HEK293 (cell line): ENCODE results near the gene NECTIN4.

Experiments
- CTCF ChIA-PET: fragments of 350-600 bp; formaldehyde crosslinking; extraction: SDS; loops from one replicate; lab custom pipeline; 2021; ENCODE audit warnings: antibody characterized with exemption; lab: Yijun Ruan, JAX
- POLR2A ChIA-PET: fragments of 300-600 bp; formaldehyde crosslinking; extraction: SDS; loops from one replicate; lab custom pipeline; 2020; ENCODE audit warnings: antibody characterized with exemption, inconsistent platforms; lab: Yijun Ruan, JAX
- H3K27ac ChIP-seq: fragments of 200-500 bp; sonication (Bioruptor generic); 2 replicates; pipeline ENCODE4 v1.5.1; 2014; ENCODE audit warnings: low read depth, low read length, control low read depth, inconsistent platforms; ENCODE audit errors: extremely low read depth
- H3K36me3 ChIP-seq, 2 experiments: fragments of 200-500 bp in 1 of 2; sonication (Bioruptor generic) in 1 of 2; 1 replicate in 1 of 2; 2 replicates in 1 of 2; pipeline ENCODE4 v1.5.1; 2014 to 2017; ENCODE audit warnings: inconsistent platforms in 2 of 2, low read length in 2 of 2; ENCODE audit not compliant: control insufficient read depth in 2 of 2, insufficient read depth in 1 of 2
- H3K4me1 ChIP-seq: fragments of 200-500 bp; sonication (Bioruptor generic); 2 replicates; pipeline ENCODE4 v1.5.1; 2014; ENCODE audit warnings: mild to moderate bottlenecking, low read length, inconsistent platforms; ENCODE audit not compliant: control insufficient read depth, insufficient read depth
- H3K4me3 ChIP-seq: 2 replicates; pipeline ENCODE4 v1.5.1; 2011; ENCODE audit warnings: low read depth, mild to moderate bottlenecking, control low read depth, low read length, moderate library complexity
- H3K9me3 ChIP-seq: fragments of 200-500 bp; sonication (Bioruptor generic); 2 replicates; pipeline ENCODE4 v1.5.1; 2014; ENCODE audit warnings: low read depth, low read length, inconsistent platforms; ENCODE audit not compliant: control insufficient read depth, insufficient read depth
- EGR2 ChIP-seq: fragments of 450-650 bp; formaldehyde crosslinking; IDR thresholded peaks from 2 replicates; pipeline ENCODE4 v1.5.1; 2016; ENCODE audit warnings: low read depth, missing biosample characterization, missing genetic modification characterization
- IKZF3 ChIP-seq: fragments of 450-650 bp; IDR thresholded peaks from 2 replicates; pipeline ENCODE4 v1.5.0; 2018; ENCODE audit warnings: missing biosample characterization, mild to moderate bottlenecking, missing genetic modification characterization, moderate library complexity
- PRDM1 ChIP-seq: fragments of 450-650 bp; formaldehyde crosslinking; IDR thresholded peaks from 2 replicates; pipeline ENCODE4; 2016; ENCODE audit warnings: missing biosample characterization, missing genetic modification characterization
- WT1 ChIP-seq: fragments of 450-650 bp; formaldehyde crosslinking; IDR thresholded peaks from 2 replicates; pipeline ENCODE4 v1.5.1; 2016; ENCODE audit warnings: missing biosample characterization, missing genetic modification characterization
- ZBTB48 ChIP-seq: fragments of 450-650 bp; formaldehyde crosslinking; IDR thresholded peaks from 2 replicates; pipeline ENCODE4 v1.5.1; 2016; ENCODE audit warnings: missing biosample characterization, missing genetic modification characterization
- ZFHX2 ChIP-seq: fragments of 450-650 bp; formaldehyde crosslinking; conservative IDR thresholded peaks from 2 replicates; pipeline ENCODE4 v1.5.1; 2016; ENCODE audit warnings: missing biosample characterization, missing genetic modification characterization
- ZNF133 ChIP-seq: fragments of 450-650 bp; formaldehyde crosslinking; IDR thresholded peaks from 2 replicates; pipeline ENCODE4 v1.5.1; 2016; ENCODE audit warnings: missing biosample characterization, missing genetic modification characterization
- ZNF174 ChIP-seq: fragments of 450-650 bp; formaldehyde crosslinking; IDR thresholded peaks from 2 replicates; pipeline ENCODE4 v1.5.0; 2017; ENCODE audit warnings: missing biosample characterization, mild to moderate bottlenecking, missing genetic modification characterization
- ZNF19 ChIP-seq: fragments of 450-650 bp; formaldehyde crosslinking; IDR thresholded peaks from 2 replicates; pipeline ENCODE4; 2016; ENCODE audit warnings: missing biosample characterization, missing genetic modification characterization, low read depth
- ZNF266 ChIP-seq: fragments of 450-650 bp; formaldehyde crosslinking; IDR thresholded peaks from 2 replicates; pipeline ENCODE4 v1.5.1; 2016; ENCODE audit warnings: missing biosample characterization, missing genetic modification characterization, low read depth
- ZNF350 ChIP-seq: fragments of 450-650 bp; formaldehyde crosslinking; IDR thresholded peaks from 2 replicates; pipeline ENCODE4 v1.5.0; 2017; ENCODE audit warnings: missing biosample characterization, mild to moderate bottlenecking, missing genetic modification characterization
- ZNF354C ChIP-seq: fragments of 450-650 bp; formaldehyde crosslinking; IDR thresholded peaks from 2 replicates; pipeline ENCODE4 v1.5.1; 2016; ENCODE audit warnings: missing biosample characterization, missing genetic modification characterization, low read depth, borderline replicate concordance
- ZNF366 ChIP-seq: fragments of 450-650 bp; formaldehyde crosslinking; conservative IDR thresholded peaks from 2 replicates; pipeline ENCODE4 v1.5.1; 2016; ENCODE audit warnings: missing biosample characterization, missing genetic modification characterization
- ZNF423 ChIP-seq: fragments of 450-650 bp; formaldehyde crosslinking; IDR thresholded peaks from 2 replicates; pipeline ENCODE4 v1.5.1; 2016; ENCODE audit warnings: missing biosample characterization, missing genetic modification characterization
- ZNF501 ChIP-seq: fragments of 450-650 bp; formaldehyde crosslinking; IDR thresholded peaks from 2 replicates; pipeline ENCODE4 v1.5.1; 2016; ENCODE audit warnings: missing biosample characterization, missing genetic modification characterization
- ZNF544 ChIP-seq: fragments of 450-650 bp; formaldehyde crosslinking; IDR thresholded peaks from 2 replicates; pipeline ENCODE4 v1.5.0; 2017; ENCODE audit warnings: missing biosample characterization, missing genetic modification characterization
- ZNF707 ChIP-seq: fragments of 450-650 bp; formaldehyde crosslinking; IDR thresholded peaks from 2 replicates; pipeline ENCODE4 v1.5.1; 2016; ENCODE audit warnings: missing biosample characterization, missing genetic modification characterization
- ZNF747 ChIP-seq: fragments of 450-650 bp; formaldehyde crosslinking; IDR thresholded peaks from 2 replicates; pipeline ENCODE4 v1.5.1; 2016; ENCODE audit warnings: missing biosample characterization, missing genetic modification characterization
- TF ChIP-seq, protein P1 (sequence below): fragments of 450-650 bp; formaldehyde crosslinking; IDR thresholded peaks from 2 replicates; pipeline ENCODE4 v1.5.1; 2016; ENCODE audit warnings: missing biosample characterization, missing genetic modification characterization
- TF ChIP-seq, protein P2 (sequence below): fragments of 450-650 bp; formaldehyde crosslinking; conservative IDR thresholded peaks from 2 replicates; pipeline ENCODE4 v1.5.1; 2016; ENCODE audit warnings: low read depth, missing biosample characterization, missing genetic modification characterization
- TF ChIP-seq, protein P3 (sequence below): fragments of 450-650 bp; formaldehyde crosslinking; IDR thresholded peaks from 2 replicates; pipeline ENCODE4 v1.5.1; 2016; ENCODE audit warnings: missing biosample characterization, missing genetic modification characterization
- TF ChIP-seq, protein P4 (sequence below): fragments of 450-650 bp; formaldehyde crosslinking; IDR thresholded peaks from 2 replicates; pipeline ENCODE4; 2016; ENCODE audit warnings: missing biosample characterization, missing genetic modification characterization
- TF ChIP-seq, protein P5 (sequence below): fragments of 450-650 bp; formaldehyde crosslinking; IDR thresholded peaks from 2 replicates; pipeline ENCODE4 v1.5.1; 2016; ENCODE audit warnings: missing biosample characterization, missing genetic modification characterization
- TF ChIP-seq, protein P6 (sequence below): fragments of 450-650 bp; formaldehyde crosslinking; IDR thresholded peaks from 2 replicates; pipeline ENCODE4 v1.5.1; 2016; ENCODE audit warnings: missing biosample characterization, missing genetic modification characterization

Gene NECTIN4

DNA sequence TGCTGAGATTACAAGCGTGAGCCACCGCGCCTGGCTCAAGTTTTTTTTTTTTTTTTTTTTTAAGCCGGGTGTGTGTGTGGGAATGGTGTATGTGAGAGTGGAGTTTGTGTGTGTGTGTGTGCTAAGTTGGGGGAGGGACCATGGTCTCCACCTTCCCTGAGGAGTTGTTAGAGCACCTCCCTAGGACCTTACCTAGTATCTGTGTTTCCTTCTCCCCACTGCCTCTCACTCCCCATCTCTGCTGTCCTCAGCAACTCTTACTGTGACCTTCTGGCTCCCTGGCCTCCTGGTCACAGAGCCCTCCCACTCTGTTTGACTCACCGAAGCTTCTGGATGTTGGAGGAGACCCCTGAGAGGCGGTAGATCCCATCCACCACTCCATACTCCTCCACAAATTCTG, 30.1 kb downstream of the NECTIN4 start:
- no peak overlapping the region for H3K27ac ChIP-seq
- H3K4me1 ChIP-seq: no peaks in the 10 kb centered on the region
- ChIA-PET CTCF (interaction anchor here (0.6 kb wide), 1 partner anchor 160 kb away, joined by 4 read pairs; no protein-coding TSS in a partner anchor), POLR2A (interaction anchor here (1.0 kb wide), 1 partner anchor 14 kb away, joined by 4 read pairs; the partner anchor contains the start of gene USF1)
- H3K9me3 ChIP-seq: no peaks in the 10 kb centered on the region
- no peak overlapping the region for H3K4me3 ChIP-seq
- no peaks in the 10 kb centered on the region for H3K36me3 ChIP-seq
- TF ChIP-seq ZFHX2 (tag by site-specific recombination) (0 out of 2 replicates have a peak, but pooled peaks have one; percentile 2), ZNF707 (tag by site-specific recombination) (no peak), EGR2 (tag by site-specific recombination) (peak; percentile 50; the same call in 1 of the 2 replicates), PRDM1 (tag by site-specific recombination) (no peak), ZNF350 (no peak), ZNF266 (tag by site-specific recombination) (no peak), ZNF354C (tag by site-specific recombination) (no peak)
- TF ChIP-seq, protein P1, sequence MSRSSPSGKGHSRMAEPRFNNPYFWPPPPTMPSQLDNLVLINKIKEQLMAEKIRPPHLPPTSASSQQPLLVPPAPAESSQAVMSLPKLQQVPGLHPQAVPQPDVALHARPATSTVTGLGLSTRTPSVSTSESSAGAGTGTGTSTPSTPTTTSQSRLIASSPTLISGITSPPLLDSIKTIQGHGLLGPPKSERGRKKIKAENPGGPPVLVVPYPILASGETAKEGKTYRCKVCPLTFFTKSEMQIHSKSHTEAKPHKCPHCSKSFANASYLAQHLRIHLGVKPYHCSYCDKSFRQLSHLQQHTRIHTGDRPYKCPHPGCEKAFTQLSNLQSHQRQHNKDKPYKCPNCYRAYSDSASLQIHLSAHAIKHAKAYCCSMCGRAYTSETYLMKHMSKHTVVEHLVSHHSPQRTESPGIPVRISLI (tag by site-specific recombination): no peak
- TF ChIP-seq, protein P2, sequence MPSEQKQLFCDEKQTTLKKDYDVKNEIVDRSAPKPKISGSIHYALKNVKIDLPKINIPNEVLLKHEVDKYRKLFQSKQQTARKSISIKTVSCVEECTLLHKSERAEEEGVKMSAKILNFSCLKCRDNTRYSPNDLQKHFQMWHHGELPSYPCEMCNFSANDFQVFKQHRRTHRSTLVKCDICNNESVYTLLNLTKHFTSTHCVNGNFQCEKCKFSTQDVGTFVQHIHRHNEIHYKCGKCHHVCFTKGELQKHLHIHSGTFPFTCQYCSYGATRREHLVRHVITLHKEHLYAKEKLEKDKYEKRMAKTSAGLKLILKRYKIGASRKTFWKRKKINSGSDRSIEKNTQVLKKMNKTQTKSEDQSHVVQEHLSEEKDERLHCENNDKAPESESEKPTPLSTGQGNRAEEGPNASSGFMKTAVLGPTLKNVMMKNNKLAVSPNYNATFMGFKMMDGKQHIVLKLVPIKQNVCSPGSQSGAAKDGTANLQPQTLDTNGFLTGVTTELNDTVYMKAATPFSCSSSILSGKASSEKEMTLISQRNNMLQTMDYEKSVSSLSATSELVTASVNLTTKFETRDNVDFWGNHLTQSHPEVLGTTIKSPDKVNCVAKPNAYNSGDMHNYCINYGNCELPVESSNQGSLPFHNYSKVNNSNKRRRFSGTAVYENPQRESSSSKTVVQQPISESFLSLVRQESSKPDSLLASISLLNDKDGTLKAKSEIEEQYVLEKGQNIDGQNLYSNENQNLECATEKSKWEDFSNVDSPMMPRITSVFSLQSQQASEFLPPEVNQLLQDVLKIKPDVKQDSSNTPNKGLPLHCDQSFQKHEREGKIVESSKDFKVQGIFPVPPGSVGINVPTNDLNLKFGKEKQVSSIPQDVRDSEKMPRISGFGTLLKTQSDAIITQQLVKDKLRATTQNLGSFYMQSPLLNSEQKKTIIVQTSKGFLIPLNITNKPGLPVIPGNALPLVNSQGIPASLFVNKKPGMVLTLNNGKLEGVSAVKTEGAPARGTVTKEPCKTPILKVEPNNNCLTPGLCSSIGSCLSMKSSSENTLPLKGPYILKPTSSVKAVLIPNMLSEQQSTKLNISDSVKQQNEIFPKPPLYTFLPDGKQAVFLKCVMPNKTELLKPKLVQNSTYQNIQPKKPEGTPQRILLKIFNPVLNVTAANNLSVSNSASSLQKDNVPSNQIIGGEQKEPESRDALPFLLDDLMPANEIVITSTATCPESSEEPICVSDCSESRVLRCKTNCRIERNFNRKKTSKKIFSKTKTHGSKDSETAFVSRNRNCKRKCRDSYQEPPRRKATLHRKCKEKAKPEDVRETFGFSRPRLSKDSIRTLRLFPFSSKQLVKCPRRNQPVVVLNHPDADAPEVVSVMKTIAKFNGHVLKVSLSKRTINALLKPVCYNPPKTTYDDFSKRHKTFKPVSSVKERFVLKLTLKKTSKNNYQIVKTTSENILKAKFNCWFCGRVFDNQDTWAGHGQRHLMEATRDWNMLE: no peak
- TF ChIP-seq, protein P3, sequence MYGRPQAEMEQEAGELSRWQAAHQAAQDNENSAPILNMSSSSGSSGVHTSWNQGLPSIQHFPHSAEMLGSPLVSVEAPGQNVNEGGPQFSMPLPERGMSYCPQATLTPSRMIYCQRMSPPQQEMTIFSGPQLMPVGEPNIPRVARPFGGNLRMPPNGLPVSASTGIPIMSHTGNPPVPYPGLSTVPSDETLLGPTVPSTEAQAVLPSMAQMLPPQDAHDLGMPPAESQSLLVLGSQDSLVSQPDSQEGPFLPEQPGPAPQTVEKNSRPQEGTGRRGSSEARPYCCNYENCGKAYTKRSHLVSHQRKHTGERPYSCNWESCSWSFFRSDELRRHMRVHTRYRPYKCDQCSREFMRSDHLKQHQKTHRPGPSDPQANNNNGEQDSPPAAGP: no peak
- TF ChIP-seq, protein P4, sequence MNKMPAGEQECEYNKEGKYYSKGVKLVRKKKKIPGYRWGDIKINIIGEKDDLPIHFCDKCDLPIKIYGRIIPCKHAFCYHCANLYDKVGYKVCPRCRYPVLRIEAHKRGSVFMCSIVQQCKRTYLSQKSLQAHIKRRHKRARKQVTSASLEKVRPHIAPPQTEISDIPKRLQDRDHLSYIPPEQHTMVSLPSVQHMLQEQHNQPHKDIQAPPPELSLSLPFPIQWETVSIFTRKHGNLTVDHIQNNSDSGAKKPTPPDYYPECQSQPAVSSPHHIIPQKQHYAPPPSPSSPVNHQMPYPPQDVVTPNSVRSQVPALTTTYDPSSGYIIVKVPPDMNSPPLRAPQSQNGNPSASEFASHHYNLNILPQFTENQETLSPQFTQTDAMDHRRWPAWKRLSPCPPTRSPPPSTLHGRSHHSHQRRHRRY (tag by site-specific recombination): no peak
- TF ChIP-seq, protein P5, sequence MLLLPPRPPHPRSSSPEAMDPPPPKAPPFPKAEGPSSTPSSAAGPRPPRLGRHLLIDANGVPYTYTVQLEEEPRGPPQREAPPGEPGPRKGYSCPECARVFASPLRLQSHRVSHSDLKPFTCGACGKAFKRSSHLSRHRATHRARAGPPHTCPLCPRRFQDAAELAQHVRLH: no peak
- TF ChIP-seq, protein P6, sequence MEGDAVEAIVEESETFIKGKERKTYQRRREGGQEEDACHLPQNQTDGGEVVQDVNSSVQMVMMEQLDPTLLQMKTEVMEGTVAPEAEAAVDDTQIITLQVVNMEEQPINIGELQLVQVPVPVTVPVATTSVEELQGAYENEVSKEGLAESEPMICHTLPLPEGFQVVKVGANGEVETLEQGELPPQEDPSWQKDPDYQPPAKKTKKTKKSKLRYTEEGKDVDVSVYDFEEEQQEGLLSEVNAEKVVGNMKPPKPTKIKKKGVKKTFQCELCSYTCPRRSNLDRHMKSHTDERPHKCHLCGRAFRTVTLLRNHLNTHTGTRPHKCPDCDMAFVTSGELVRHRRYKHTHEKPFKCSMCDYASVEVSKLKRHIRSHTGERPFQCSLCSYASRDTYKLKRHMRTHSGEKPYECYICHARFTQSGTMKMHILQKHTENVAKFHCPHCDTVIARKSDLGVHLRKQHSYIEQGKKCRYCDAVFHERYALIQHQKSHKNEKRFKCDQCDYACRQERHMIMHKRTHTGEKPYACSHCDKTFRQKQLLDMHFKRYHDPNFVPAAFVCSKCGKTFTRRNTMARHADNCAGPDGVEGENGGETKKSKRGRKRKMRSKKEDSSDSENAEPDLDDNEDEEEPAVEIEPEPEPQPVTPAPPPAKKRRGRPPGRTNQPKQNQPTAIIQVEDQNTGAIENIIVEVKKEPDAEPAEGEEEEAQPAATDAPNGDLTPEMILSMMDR: no peak
- TF ChIP-seq, all 188 proteins: peak for 2

DNA sequence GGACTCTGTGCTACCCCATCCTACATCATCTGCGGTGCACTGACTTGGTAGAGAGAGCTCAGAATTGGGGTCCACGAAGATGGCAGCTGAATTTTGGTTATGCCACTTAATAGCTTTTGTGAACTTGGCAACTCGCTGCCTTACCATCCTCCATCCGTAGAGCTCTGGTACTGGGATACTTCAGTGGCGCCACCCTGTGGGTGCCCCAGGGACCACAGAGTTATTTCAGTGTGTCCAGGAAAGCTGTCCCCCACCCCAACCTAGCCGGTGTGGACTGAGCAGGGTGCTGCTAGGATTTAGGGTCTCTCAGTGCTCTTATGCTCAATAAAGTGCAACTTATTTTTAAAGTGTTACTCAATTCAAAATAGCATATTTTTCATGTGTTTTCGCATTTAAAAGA, 34.6 kb downstream of the NECTIN4 start:
- H3K36me3 ChIP-seq: no peaks in the 10 kb centered on the region
- no peak for TF ChIP-seq PRDM1 (tag by site-specific recombination)
- TF ChIP-seq ZBTB48 (tag by site-specific recombination): no peak
- no peak for TF ChIP-seq ZNF747 (tag by site-specific recombination)
- TF ChIP-seq ZNF544 (tag by site-specific recombination): no peak
- TF ChIP-seq ZNF133: no peak
- TF ChIP-seq ZNF174 (tag by site-specific recombination): no peak
- TF ChIP-seq ZNF19: no peak
- TF ChIP-seq IKZF3 (tag by site-specific recombination): no peak
- TF ChIP-seq ZNF501 (tag by site-specific recombination): no peak
- no peak for TF ChIP-seq ZNF423 (tag by site-specific recombination)
- TF ChIP-seq, protein P1 (tag by site-specific recombination): no peak
- TF ChIP-seq ZNF366 (tag by site-specific recombination): no peak
- no peak for TF ChIP-seq WT1 (tag by site-specific recombination)

More for the DNA sequence above, 34.6 kb downstream of the NECTIN4 start:
- Histone ChIP-seq H3K4me1 (no peaks in the 10 kb centered on the region), H3K27ac (no peak overlapping the region), H3K9me3 (no peaks in the 10 kb centered on the region), H3K4me3 (no peak overlapping the region)
- ChIA-PET POLR2A (interaction anchor here (1.7 kb wide), 1 partner anchor 9 kb away, joined by 8 read pairs; the partner anchor contains the start of gene USF1), CTCF (interaction anchor here (0.6 to 1.9 kb wide), 6 partner anchors 9 to 678 kb away, joined by 3 to 7 read pairs (median 3); partner anchors contain the start of gene USF1)
